Measurements from ENCODE around the gene ARID2. TPM values are rescaled to one million over a fixed set of nuclear protein-coding genes. Genes with fewer than 3 reads are reported as not detected.

Gene ARID2
- total and polyA plus RNA-seq, 2 of the 13 experiments (the other 11 are each of a cell fraction or from before 2014, with no cell fraction given): 15.9 to 22.2 TPM

DNA sequence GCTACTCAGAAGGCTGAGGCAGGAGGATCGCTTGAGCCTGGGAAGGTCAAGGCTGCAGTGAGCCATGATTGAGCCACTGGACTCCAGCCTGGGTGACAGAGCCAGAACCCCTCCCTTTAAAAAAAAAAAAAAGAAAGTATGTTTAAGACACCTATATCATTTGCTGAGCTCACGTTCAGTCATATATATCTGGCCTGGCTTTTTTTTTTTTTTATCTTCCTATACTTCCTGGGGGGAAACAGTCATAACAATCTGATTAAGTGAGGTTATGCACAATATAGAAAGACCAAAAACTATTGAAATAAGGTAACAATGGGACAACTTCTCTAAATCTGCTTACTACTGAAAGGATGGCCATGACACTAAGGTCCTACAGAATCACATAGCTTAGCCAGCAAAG, 9.4 kb upstream of the ARID2 start:
- in situ Hi-C loops (cut with HindIII; ENCODE audit: extremely low pct_ligation_motif_present, low pct_unique_long_range_greater_than_20kb) (no loop called here), intact Hi-C loops (cut with micrococcal nuclease; ENCODE audit: unreplicated experiment) (no loop called here)
- H3K4me3 ChIP-seq (replicated peaks in 1 of 3; ENCODE audit: insufficient read depth in 1 of 3, low read depth in 2 of 3, low read length in 3 of 3): no peak overlapping the region
- ChIA-PET CTCF (ENCODE audit: low intra/inter-chr PET ratio, low total read pairs) (no interaction called here), POLR2A (no interaction called here)
- H3K79me2 ChIP-seq (ENCODE audit: insufficient read depth, low read length): peaks cover 26% of the 10 kb centered on the region
- FAIRE-seq (no peak), ATAC-seq (no peak), DNase-seq (ENCODE audit: low spot score) (no peak)
- H2AFZ ChIP-seq (ENCODE audit: low read length): no peak overlapping the region
- H3K4me1 ChIP-seq (ENCODE audit: insufficient read depth, low read length): peaks cover 24% of the 10 kb centered on the region
- no peak overlapping the region for H3K4me2 ChIP-seq (ENCODE audit: low read depth, low read length)
- H3K9me3 ChIP-seq (ENCODE audit: low read length): no peaks in the 10 kb centered on the region
- 94% methylated on average over 2 of the region's 2 CpGs for WGBS (ENCODE audit: low lambda C conversion rate)
- BruUV-seq (replicated peaks): no TSS peak
- no peaks in the 10 kb centered on the region for H3K36me3 ChIP-seq (replicated peaks in 1 of 2; ENCODE audit: control insufficient read depth in 1 of 2, insufficient read depth in 2 of 2, low read length in 2 of 2)
- TF ChIP-seq ZFP1 (CRISPR knock-in tag; IDR thresholded peaks at IDR 0.05): no peak
- no peak for TF ChIP-seq KAT8 (CRISPR knock-in tag; IDR thresholded peaks at IDR 0.05)
- no peaks in the 10 kb centered on the region for H3K27me3 ChIP-seq (ENCODE audit: control insufficient read depth in 1 of 2, insufficient read depth in 2 of 2, low read length in 2 of 2)
- no peak overlapping the region for H3K27ac ChIP-seq (ENCODE audit: extremely low read length, insufficient read depth, low read length)
- H4K20me1 ChIP-seq (ENCODE audit: insufficient read depth, low read length): no peaks in the 10 kb centered on the region
- no peak overlapping the region for H3K9ac ChIP-seq (ENCODE audit: insufficient read depth, low read depth, low read length)

GRCh38 chr12:45721369-45721768, 8.1 kb upstream of the ARID2 start:
- intact Hi-C loops (cut with micrococcal nuclease; ENCODE audit: unreplicated experiment): no loop called here

More at GRCh38 chr12:45721369-45721768, 8.1 kb upstream of the ARID2 start:
- Histone ChIP-seq H3K79me2 (ENCODE audit: insufficient read depth, low read length) (peaks cover 39% of the 10 kb centered on the region), H3K4me1 (ENCODE audit: insufficient read depth, low read length) (peaks cover 30% of the 10 kb centered on the region), H3K36me3 (replicated peaks in 1 of 2; ENCODE audit: control insufficient read depth in 1 of 2, insufficient read depth in 2 of 2, low read length in 2 of 2) (no peaks in the 10 kb centered on the region), H3K9me3 (ENCODE audit: low read length) (no peaks in the 10 kb centered on the region), H3K27ac (ENCODE audit: extremely low read length, insufficient read depth, low read length) (no peak overlapping the region), H3K27me3 (ENCODE audit: control insufficient read depth in 1 of 2, insufficient read depth in 2 of 2, low read length in 2 of 2) (no peaks in the 10 kb centered on the region), H4K20me1 (ENCODE audit: insufficient read depth, low read length) (no peaks in the 10 kb centered on the region), H3K4me3 (replicated peaks in 1 of 3; ENCODE audit: insufficient read depth in 1 of 3, low read depth in 2 of 3, low read length in 3 of 3) (no peak overlapping the region), H3K9ac (ENCODE audit: insufficient read depth, low read depth, low read length) (no peak overlapping the region), H3K4me2 (ENCODE audit: low read depth, low read length) (no peak overlapping the region), H2AFZ (ENCODE audit: low read length) (no peak overlapping the region)
- ATAC-seq (no peak), DNase-seq (ENCODE audit: low spot score) (no peak), FAIRE-seq (no peak)
- ChIA-PET CTCF (ENCODE audit: low intra/inter-chr PET ratio, low total read pairs) (no interaction called here), POLR2A (no interaction called here)
- no TSS peak for BruUV-seq (replicated peaks)
- TF ChIP-seq, protein P1, sequence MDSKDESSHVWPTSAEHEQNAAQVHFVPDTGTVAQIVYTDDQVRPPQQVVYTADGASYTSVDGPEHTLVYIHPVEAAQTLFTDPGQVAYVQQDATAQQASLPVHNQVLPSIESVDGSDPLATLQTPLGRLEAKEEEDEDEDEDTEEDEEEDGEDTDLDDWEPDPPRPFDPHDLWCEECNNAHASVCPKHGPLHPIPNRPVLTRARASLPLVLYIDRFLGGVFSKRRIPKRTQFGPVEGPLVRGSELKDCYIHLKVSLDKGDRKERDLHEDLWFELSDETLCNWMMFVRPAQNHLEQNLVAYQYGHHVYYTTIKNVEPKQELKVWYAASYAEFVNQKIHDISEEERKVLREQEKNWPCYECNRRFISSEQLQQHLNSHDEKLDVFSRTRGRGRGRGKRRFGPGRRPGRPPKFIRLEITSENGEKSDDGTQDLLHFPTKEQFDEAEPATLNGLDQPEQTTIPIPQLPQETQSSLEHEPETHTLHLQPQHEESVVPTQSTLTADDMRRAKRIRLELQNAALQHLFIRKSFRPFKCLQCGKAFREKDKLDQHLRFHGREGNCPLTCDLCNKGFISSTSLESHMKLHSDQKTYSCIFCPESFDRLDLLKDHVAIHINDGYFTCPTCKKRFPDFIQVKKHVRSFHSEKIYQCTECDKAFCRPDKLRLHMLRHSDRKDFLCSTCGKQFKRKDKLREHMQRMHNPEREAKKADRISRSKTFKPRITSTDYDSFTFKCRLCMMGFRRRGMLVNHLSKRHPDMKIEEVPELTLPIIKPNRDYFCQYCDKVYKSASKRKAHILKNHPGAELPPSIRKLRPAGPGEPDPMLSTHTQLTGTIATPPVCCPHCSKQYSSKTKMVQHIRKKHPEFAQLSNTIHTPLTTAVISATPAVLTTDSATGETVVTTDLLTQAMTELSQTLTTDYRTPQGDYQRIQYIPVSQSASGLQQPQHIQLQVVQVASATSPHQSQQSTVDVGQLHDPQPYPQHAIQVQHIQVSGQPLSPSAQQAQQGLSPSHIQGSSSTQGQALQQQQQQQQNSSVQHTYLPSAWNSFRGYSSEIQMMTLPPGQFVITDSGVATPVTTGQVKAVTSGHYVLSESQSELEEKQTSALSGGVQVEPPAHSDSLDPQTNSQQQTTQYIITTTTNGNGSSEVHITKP (CRISPR knock-in tag; IDR thresholded peaks at IDR 0.05; ENCODE audit: low read depth): no peak
- TF ChIP-seq CENPX (CRISPR knock-in tag; IDR thresholded peaks at IDR 0.05) (no peak), ZNF441 (CRISPR knock-in tag; IDR thresholded peaks at IDR 0.05; ENCODE audit: borderline replicate concordance) (no peak), ATF7 (IDR thresholded peaks at IDR 0.05) (no peak), ATF7 (CRISPR knock-in tag; IDR thresholded peaks at IDR 0.05) (no peak), ZNF788 (CRISPR knock-in tag; IDR thresholded peaks at IDR 0.05; ENCODE audit: borderline replicate concordance) (no peak), RFXAP (CRISPR knock-in tag; IDR thresholded peaks at IDR 0.05; ENCODE audit: borderline replicate concordance) (no peak)
- in situ Hi-C loops (cut with HindIII; ENCODE audit: extremely low pct_ligation_motif_present, low pct_unique_long_range_greater_than_20kb): no loop called here
- 89% methylated on average over 2 of the region's 2 CpGs for WGBS (ENCODE audit: low lambda C conversion rate)

Measured in HepG2 (cell line).